Trophoblast cell (in vitro differentiated cells and primary cell): Measurements from ENCODE around the gene NMNAT3.

Source experiments
- DNase-seq, 2 donors: peaks; one replicate each; pipeline ENCODE4 v3.0.0-alpha.2; 2016
- H2AFZ ChIP-seq: 2 replicates; pipeline ENCODE4 v1.6.1; 2013; ENCODE audit warnings: low read length, moderate library complexity, mild to moderate bottlenecking; ENCODE audit not compliant: insufficient read depth, poor library complexity
- H2AK5ac ChIP-seq: 2 replicates; pipeline ENCODE4 v1.6.1; 2013; ENCODE audit warnings: mild to moderate bottlenecking, low read length
- H2BK120ac ChIP-seq: 2 replicates; pipeline ENCODE4 v1.6.1; 2013; ENCODE audit warnings: low read length, mild to moderate bottlenecking, moderate library complexity; ENCODE audit not compliant: insufficient read depth, poor library complexity
- H2BK12ac ChIP-seq: 2 replicates; pipeline ENCODE4 v1.6.1; 2013; ENCODE audit warnings: mild to moderate bottlenecking, low read length, moderate library complexity
- H2BK5ac ChIP-seq: 2 replicates; pipeline ENCODE4 v1.6.1; 2013; ENCODE audit warnings: low read length, low read depth, moderate library complexity, mild to moderate bottlenecking; ENCODE audit not compliant: poor library complexity
- H3K14ac ChIP-seq: 2 replicates; pipeline ENCODE4 v1.6.1; 2013; ENCODE audit warnings: mild to moderate bottlenecking, low read length
- H3K18ac ChIP-seq: 2 replicates; pipeline ENCODE4 v1.6.1; 2013; ENCODE audit warnings: mild to moderate bottlenecking, low read length
- H3K23ac ChIP-seq: 2 replicates; pipeline ENCODE4 v1.6.1; 2013; ENCODE audit warnings: low read length
- H3K27ac ChIP-seq: 2 replicates; pipeline ENCODE4 v1.5.1; 2013; ENCODE audit warnings: low read depth, mild to moderate bottlenecking, inconsistent platforms, low read length, moderate library complexity
- H3K27me3 ChIP-seq: 2 replicates; pipeline ENCODE4 v1.6.1; 2013; ENCODE audit warnings: inconsistent platforms, mild to moderate bottlenecking, low read length, moderate library complexity; ENCODE audit not compliant: insufficient read depth
- H3K36me3 ChIP-seq, 2 experiments: 1 replicate in 1 of 2; 2 replicates in 1 of 2; pipeline ENCODE4 v1.6.1; 2013; ENCODE audit warnings: low read length in 2 of 2, mild to moderate bottlenecking in 2 of 2, moderate library complexity in 1 of 2; ENCODE audit not compliant: insufficient read depth in 2 of 2, control insufficient read depth in 1 of 2
- H3K4ac ChIP-seq: 2 replicates; pipeline ENCODE4 v1.6.1; 2013; ENCODE audit warnings: low read depth, mild to moderate bottlenecking, low read length, moderate library complexity
- H3K4me1 ChIP-seq, 2 experiments: 1 replicate in 1 of 2; 2 replicates in 1 of 2; pipeline ENCODE4 v1.6.1; 2013; ENCODE audit warnings: low read length in 2 of 2, mild to moderate bottlenecking in 2 of 2, moderate library complexity in 1 of 2; ENCODE audit not compliant: insufficient read depth in 2 of 2, control insufficient read depth in 1 of 2
- H3K4me2 ChIP-seq: 2 replicates; pipeline ENCODE4 v1.6.1; 2013; ENCODE audit warnings: inconsistent platforms, mild to moderate bottlenecking, low read length, moderate library complexity
- H3K4me3 ChIP-seq: 2 replicates; pipeline ENCODE4 v1.5.1; 2013; ENCODE audit warnings: mild to moderate bottlenecking, low read depth, low read length, inconsistent platforms
- H3K79me1 ChIP-seq: one replicate; pipeline ENCODE4 v1.6.1; 2013; ENCODE audit warnings: low read length
- H3K79me2 ChIP-seq: 2 replicates; pipeline ENCODE4 v1.6.1; 2013; ENCODE audit warnings: low read length, mild to moderate bottlenecking; ENCODE audit not compliant: control insufficient read depth, insufficient read depth, poor library complexity
- H3K9ac ChIP-seq: 2 replicates; pipeline ENCODE4 v1.6.1; 2013; ENCODE audit warnings: mild to moderate bottlenecking, low read length
- H3K9me3 ChIP-seq: 2 replicates; pipeline ENCODE4 v1.6.1; 2013; ENCODE audit warnings: low read depth, mild to moderate bottlenecking, control low read depth, inconsistent platforms, low read length; ENCODE audit not compliant: insufficient read depth
- H4K12ac ChIP-seq: 2 replicates; pipeline ENCODE4 v1.6.1; 2013; ENCODE audit warnings: low read depth, mild to moderate bottlenecking, low read length, moderate library complexity
- H4K8ac ChIP-seq: 2 replicates; pipeline ENCODE4 v1.6.1; 2013; ENCODE audit warnings: low read depth, mild to moderate bottlenecking, low read length, moderate library complexity
- H4K91ac ChIP-seq: one replicate; pipeline ENCODE4 v1.6.1; 2013; ENCODE audit warnings: low read depth, mild to moderate bottlenecking, low read length, moderate library complexity
- WGBS: extraction: QIAGEN DNeasy Blood & Tissue Kit; methylation state at CpG from one replicate; pipeline ENCODE4 v1.1.7; 2013; ENCODE audit warnings: missing lambda C conversion rate; ENCODE audit not compliant: insufficient read length, insufficient coverage; ENCODE audit errors: extremely low coverage; 5-methylcytosine and 5-hydroxymethylcytosine counted together

NMNAT3 gene

DNA sequence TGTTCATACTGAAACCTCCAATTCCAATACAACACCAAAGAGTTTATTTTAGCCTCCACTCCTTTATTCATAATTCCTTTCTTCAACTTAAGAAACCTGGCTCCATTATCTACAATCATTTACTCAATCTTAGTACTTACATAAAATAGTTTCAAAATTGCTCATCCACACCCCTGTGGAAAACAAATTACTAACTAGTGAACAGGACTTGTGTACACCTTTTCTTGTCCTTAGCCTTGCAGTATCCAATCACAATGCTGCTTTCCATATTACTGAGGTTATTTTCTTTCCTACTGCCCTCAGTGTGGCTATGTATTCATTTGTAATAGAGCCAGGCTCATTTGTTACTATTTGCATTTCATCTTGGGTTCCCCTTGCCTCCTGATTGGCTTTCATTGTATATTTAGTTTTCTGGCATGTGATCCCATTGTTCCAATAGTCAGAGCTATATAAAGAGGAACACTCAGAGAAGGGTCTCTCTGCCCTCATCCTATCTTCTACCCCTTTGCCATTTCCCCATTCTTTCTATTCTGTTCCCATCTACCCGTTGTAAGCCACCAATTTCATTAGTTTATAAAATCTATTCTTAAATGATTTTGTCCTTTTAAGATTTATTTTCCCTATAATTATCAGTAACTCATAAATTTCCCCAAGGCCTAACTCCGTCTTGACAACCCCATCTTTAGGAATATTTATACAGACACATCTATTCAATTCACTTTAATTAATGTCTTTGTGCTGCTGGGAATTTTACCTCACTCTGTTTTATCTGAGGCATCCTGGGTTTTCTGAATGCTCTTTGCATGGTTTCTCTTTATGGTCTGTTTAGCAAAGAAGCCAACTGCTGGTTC is 70.3 kb downstream of the NMNAT3 start:
- Histone ChIP-seq H4K91ac (no peak overlapping the region), H3K79me1 (no peaks in the 10 kb centered on the region), H4K12ac (no peak overlapping the region), H3K27me3 (no peaks in the 10 kb centered on the region), H3K27ac (no peak overlapping the region), H3K4me1 (no peaks in the 10 kb centered on the region), H3K18ac (no peak overlapping the region), H3K23ac (no peak overlapping the region), H3K36me3 (no peaks in the 10 kb centered on the region), H2BK12ac (no peak overlapping the region), H3K4me2 (no peak overlapping the region), H3K79me2 (no peaks in the 10 kb centered on the region), H3K4ac (no peak overlapping the region), H2AFZ (no peak overlapping the region), H2AK5ac (no peak overlapping the region), H3K9ac (no peak overlapping the region), H2BK120ac (no peak overlapping the region), H3K4me3 (no peak overlapping the region), H3K9me3 (no peaks in the 10 kb centered on the region), H2BK5ac (no peak overlapping the region), H3K14ac (no peak overlapping the region), H4K8ac (no peak overlapping the region)
- no CpG with 5 or more reads among the region's 2 CpGs for WGBS
- DNase-seq, result no peak

DNA sequence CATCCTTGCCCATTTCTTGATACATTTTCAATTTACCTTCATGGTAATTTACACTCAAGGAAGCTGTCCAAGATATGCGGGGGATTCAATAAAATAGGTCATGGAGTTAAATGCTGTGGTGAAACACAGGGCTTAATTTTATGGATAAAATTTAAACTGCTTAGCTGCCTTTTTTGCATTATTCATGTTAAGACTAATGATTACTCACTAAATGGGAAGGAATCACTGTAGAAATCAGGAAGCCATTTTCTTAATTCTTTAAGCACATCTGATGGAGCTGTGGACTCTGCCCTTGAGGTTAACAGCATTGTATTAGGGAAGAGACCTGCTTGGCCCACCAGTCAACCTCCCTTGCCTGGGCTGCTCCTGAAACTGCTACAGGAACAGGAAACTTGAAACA is 75.8 kb downstream of the NMNAT3 start:
- Histone ChIP-seq H2BK5ac (no peak overlapping the region), H3K4ac (no peak overlapping the region), H3K14ac (no peak overlapping the region), H3K23ac (no peak overlapping the region), H2AFZ (no peak overlapping the region), H2BK120ac (no peak overlapping the region), H3K9ac (no peak overlapping the region), H3K4me3 (no peak overlapping the region), H4K12ac (no peak overlapping the region), H4K91ac (no peak overlapping the region), H3K27me3 (no peaks in the 10 kb centered on the region), H3K18ac (no peak overlapping the region), H3K79me2 (no peaks in the 10 kb centered on the region), H2AK5ac (no peak overlapping the region), H3K9me3 (no peaks in the 10 kb centered on the region), H3K4me2 (no peak overlapping the region), H2BK12ac (no peak overlapping the region), H3K36me3 (no peaks in the 10 kb centered on the region), H3K79me1 (no peaks in the 10 kb centered on the region), H4K8ac (no peak overlapping the region), H3K4me1 (no peaks in the 10 kb centered on the region), H3K27ac (no peak overlapping the region)
- no CpG with 5 or more reads among the region's 1 CpG for WGBS
- no peak for DNase-seq

GRCh38 chr3:139601191-139601961 is 76.4 kb downstream of the NMNAT3 start:
- H3K18ac ChIP-seq, result no peak overlapping the region
- H3K4me1 ChIP-seq, result no peaks in the 10 kb centered on the region
- no peak overlapping the region for H4K12ac ChIP-seq
- no peak overlapping the region for H4K8ac ChIP-seq
- H2AFZ ChIP-seq, result no peak overlapping the region
- no peak overlapping the region for H2BK5ac ChIP-seq
- no peaks in the 10 kb centered on the region for H3K9me3 ChIP-seq
- no peak overlapping the region for H3K14ac ChIP-seq
- DNase-seq, result peak in 1 of 2 donors; percentile 32
- H3K27ac ChIP-seq, result no peak overlapping the region
- H3K4ac ChIP-seq, result no peak overlapping the region
- no peak overlapping the region for H3K23ac ChIP-seq
- H3K4me2 ChIP-seq, result no peak overlapping the region
- H3K79me1 ChIP-seq, result no peaks in the 10 kb centered on the region
- H3K36me3 ChIP-seq, result no peaks in the 10 kb centered on the region
- no peak overlapping the region for H2BK120ac ChIP-seq
- no peak overlapping the region for H2AK5ac ChIP-seq
- H3K9ac ChIP-seq, result no peak overlapping the region
- H3K79me2 ChIP-seq, result no peaks in the 10 kb centered on the region
- WGBS, result no CpG with 5 or more reads among the region's 5 CpGs
- no peak overlapping the region for H2BK12ac ChIP-seq
- H3K4me3 ChIP-seq, result no peak overlapping the region
- no peaks in the 10 kb centered on the region for H3K27me3 ChIP-seq
- no peak overlapping the region for H4K91ac ChIP-seq

DNA sequence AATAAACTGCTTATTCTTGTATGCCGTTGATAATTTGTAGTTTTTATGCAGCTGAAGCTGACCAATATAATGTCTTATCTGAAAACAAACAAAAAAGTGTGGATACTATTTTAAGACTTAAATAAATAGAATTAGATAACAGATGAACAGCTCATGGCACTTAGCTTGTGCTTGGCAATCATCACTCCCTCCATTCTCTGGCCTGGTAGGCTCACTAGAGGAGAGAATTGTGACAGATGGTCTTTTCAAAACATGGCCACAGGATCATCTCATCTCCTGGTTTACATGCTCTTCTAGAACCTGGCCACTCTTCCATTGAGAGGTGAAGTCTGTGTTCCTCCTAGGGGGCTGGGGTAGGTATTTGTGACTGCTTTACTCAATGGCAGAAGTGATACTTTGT is 79.8 kb downstream of the NMNAT3 start:
- H3K4me3 ChIP-seq, result no peak overlapping the region
- no peak overlapping the region for H3K27ac ChIP-seq
- no peak overlapping the region for H3K14ac ChIP-seq
- H3K36me3 ChIP-seq, result no peaks in the 10 kb centered on the region
- no peak overlapping the region for H2BK5ac ChIP-seq
- H2BK12ac ChIP-seq, result no peak overlapping the region
- no peaks in the 10 kb centered on the region for H3K9me3 ChIP-seq
- no peak overlapping the region for H3K23ac ChIP-seq
- no peaks in the 10 kb centered on the region for H3K79me1 ChIP-seq
- H4K12ac ChIP-seq, result no peak overlapping the region
- H3K27me3 ChIP-seq, result no peaks in the 10 kb centered on the region
- H3K79me2 ChIP-seq, result no peaks in the 10 kb centered on the region
- no peak overlapping the region for H3K9ac ChIP-seq
- no CpG with 5 or more reads among the region's 1 CpG for WGBS
- H2AFZ ChIP-seq, result no peak overlapping the region
- H3K18ac ChIP-seq, result no peak overlapping the region
- no peak for DNase-seq
- H2BK120ac ChIP-seq, result no peak overlapping the region
- no peak overlapping the region for H3K4me2 ChIP-seq
- H3K4ac ChIP-seq, result no peak overlapping the region
- no peak overlapping the region for H4K91ac ChIP-seq
- no peaks in the 10 kb centered on the region for H3K4me1 ChIP-seq
- no peak overlapping the region for H2AK5ac ChIP-seq
- H4K8ac ChIP-seq, result no peak overlapping the region
